Middle frontal gyrus (tissue), 1 donor: Measurements from ENCODE around the gene BEND3.
"Not testable (repeated sequence)": the region's sequence is repeated elsewhere in the genome, so short reads cannot be mapped to it uniquely, and the experiment has no call there.

Experiments used
- DNase-seq: peaks from one replicate; pipeline ENCODE4 v3.0.0-alpha.2; 2015; ENCODE audit warnings: low spot score; ENCODE audit errors: extremely low spot score

Gene BEND3

GRCh38 chr6:107045826-107046675, 69.3 kb downstream of the BEND3 start:
- no peak for DNase-seq

GRCh38 chr6:107033126-107033525, 82.2 kb downstream of the BEND3 start:
- no peak for DNase-seq

- DNase-seq, result no peak
Observed at GRCh38 chr6:107032051-107032450, 83.3 kb downstream of the BEND3 start.

GRCh38 chr6:107030151-107030550, 85.2 kb downstream of the BEND3 start:
- DNase-seq, result no peak

GRCh38 chr6:107026965-107027364, 88.3 kb downstream of the BEND3 start:
- DNase-seq, result no peak

GRCh38 chr6:107021446-107022185, 93.7 kb downstream of the BEND3 start:
- no peak for DNase-seq

GRCh38 chr6:107020239-107020638, 95.1 kb downstream of the BEND3 start:
- no peak for DNase-seq

- not testable (repeated sequence) for DNase-seq
Observed at GRCh38 chr6:107019628-107020027, 95.7 kb downstream of the BEND3 start.

- DNase-seq, result no peak
Observed at GRCh38 chr6:107019047-107019446, 96.3 kb downstream of the BEND3 start.
